HepG2 (cell line): ENCODE measurements around the gene SIGLEC10. TPM values are rescaled to one million over a fixed set of nuclear protein-coding genes. Genes with fewer than 3 reads are reported as not detected.

Experiments used
- FOSL2 ChIP-seq: sonication (generic); formaldehyde crosslinking; IDR thresholded peaks from 2 replicates; pipeline ENCODE4 v1.4.0; 2020; ENCODE audit warnings: missing genetic modification reagents
- HMG20A ChIP-seq: IDR thresholded peaks from 2 replicates; pipeline ENCODE4 v1.6.1; 2016; ENCODE audit warnings: borderline replicate concordance
- JUNB ChIP-seq: sonication (generic); formaldehyde crosslinking; IDR thresholded peaks from 2 replicates; pipeline ENCODE4 v1.8.0; 2022; ENCODE audit warnings: missing genetic modification reagents, mild to moderate bottlenecking, borderline replicate concordance
- JUND ChIP-seq: sonication (generic); formaldehyde crosslinking; IDR thresholded peaks from 2 replicates; pipeline ENCODE4 v1.8.0; 2022; ENCODE audit warnings: mild to moderate bottlenecking, missing genetic modification reagents
- KAT8 ChIP-seq: IDR thresholded peaks from 2 replicates; pipeline ENCODE4 v1.6.1; 2016; ENCODE audit warnings: missing genetic modification reagents, missing compliant biosample characterization
- POLR2AphosphoS2 ChIP-seq: IDR thresholded peaks from 2 replicates; pipeline ENCODE4 v1.6.1; 2011; ENCODE audit warnings: low read depth, low read length, improper control_type of control experiment
- REST ChIP-seq, 2 experiments: IDR thresholded peaks; 2 replicates each; pipeline ENCODE4 v1.6.1; 2011 to 2012; ENCODE audit warnings: low read length in 2 of 2, borderline replicate concordance in 1 of 2, low read depth in 1 of 2, mild to moderate bottlenecking in 1 of 2, moderate library complexity in 1 of 2
- SKIL ChIP-seq: sonication (generic); formaldehyde crosslinking; IDR thresholded peaks from 2 replicates; pipeline ENCODE4 v1.8.0; 2022; ENCODE audit warnings: missing genetic modification reagents, mild to moderate bottlenecking, moderate library complexity, borderline replicate concordance
- ZFP41 ChIP-seq: sonication (generic); formaldehyde crosslinking; IDR thresholded peaks from 2 replicates; pipeline ENCODE4 v1.4.0; 2020; ENCODE audit warnings: mild to moderate bottlenecking, missing genetic modification reagents, borderline replicate concordance
- ZNF230 ChIP-seq: sonication (generic); formaldehyde crosslinking; IDR thresholded peaks from 2 replicates; pipeline ENCODE4 v1.4.0; 2020; ENCODE audit warnings: mild to moderate bottlenecking, missing genetic modification reagents
- ZNF546 ChIP-seq: sonication (generic); formaldehyde crosslinking; conservative IDR thresholded peaks from 2 replicates; pipeline ENCODE4 v1.8.1; 2023; ENCODE audit warnings: mild to moderate bottlenecking, missing genetic modification reagents
- ZNF672 ChIP-seq: sonication (generic); formaldehyde crosslinking; IDR thresholded peaks from 2 replicates; pipeline ENCODE4 v1.8.1; 2022; ENCODE audit warnings: missing genetic modification reagents
- ZSCAN31 ChIP-seq: sonication (generic); formaldehyde crosslinking; IDR thresholded peaks from 2 replicates; pipeline ENCODE4 v1.5.0; 2020; ENCODE audit warnings: low read depth, mild to moderate bottlenecking, missing genetic modification reagents
- polyA plus RNA-seq, 8 experiments: library from polyadenylated mRNA; depleted of rRNA in 3 of 8; stranded (reverse) in 7 of 8; unstranded in 1 of 8; fragments of >200 nt; fragmentation: Illumina TruSeq in 4 of 8; extraction: Trizol in 4 of 8; gene quantifications; 2 replicates each; pipeline versions ENCODE4 v1.2.1 to v1.2.3, GENCODE V29; 2011 to 2016; ENCODE audit warnings: low read depth in 4 of 8, missing spikeins in 1 of 8, mixed read lengths in 1 of 8; ENCODE audit not compliant: insufficient read depth in 1 of 8
- total RNA-seq, 5 experiments: library from RNA; depleted of rRNA; stranded (reverse); fragments of >200 nt; fragmentation: Illumina TruSeq; extraction: Trizol; gene quantifications; 2 replicates each; pipeline ENCODE4 v1.2.3, GENCODE V29; 2016; ENCODE audit warnings: low read depth in 1 of 5
- TF ChIP-seq, protein P1 (sequence below): sonication (generic); formaldehyde crosslinking; IDR thresholded peaks from 2 replicates; pipeline ENCODE4 v1.5.1; 2020; ENCODE audit warnings: mild to moderate bottlenecking, moderate library complexity, missing genetic modification reagents

Gene SIGLEC10
- total and polyA plus RNA-seq, 2 of the 13 experiments (the other 11 are each of a cell fraction or from before 2014, with no cell fraction given), result not detected

DNA sequence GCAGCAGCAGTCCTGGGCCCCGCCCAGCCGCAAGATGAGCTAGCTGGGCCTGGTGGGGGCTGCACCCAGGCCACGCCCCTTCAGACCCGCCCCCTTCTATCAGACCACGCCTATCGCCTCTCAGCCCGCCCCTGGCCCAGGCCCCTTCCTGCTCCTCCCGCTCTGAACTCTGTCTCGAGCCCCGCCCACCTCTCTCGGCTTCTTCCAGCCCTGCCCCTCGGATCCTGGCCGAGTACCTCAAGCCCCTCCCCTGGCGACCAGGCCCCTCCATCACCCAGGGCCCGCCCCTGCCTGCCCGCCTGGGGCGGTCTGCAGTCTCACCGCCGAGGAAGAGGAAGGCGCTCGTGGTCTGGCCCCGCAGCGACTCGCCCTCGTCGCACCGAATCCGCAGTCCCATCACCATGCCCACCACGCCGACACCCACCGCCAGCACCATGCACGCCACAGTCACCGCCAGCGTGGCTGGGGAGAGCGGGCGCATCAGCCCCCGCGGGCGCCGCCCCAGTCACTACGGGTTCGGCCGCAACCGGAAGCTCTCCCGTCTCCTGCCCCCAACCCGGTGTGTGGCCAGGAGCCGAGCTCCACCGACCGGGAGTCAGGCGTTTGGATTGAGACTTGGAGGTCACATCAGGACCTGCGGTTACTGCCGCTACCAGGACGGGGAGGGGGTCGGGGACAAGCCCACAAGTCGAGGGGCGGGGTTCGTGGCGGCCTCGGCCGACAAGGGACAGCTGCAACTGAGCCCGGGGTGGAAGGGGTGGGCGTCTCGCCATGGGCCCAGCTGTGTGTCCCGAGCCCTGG, 49.7 kb downstream of the SIGLEC10 start (continued):
- no peak for TF ChIP-seq REST (IDR thresholded peaks at IDR 0.05; ENCODE audit: borderline replicate concordance in 1 of 2, low read depth in 1 of 2, low read length in 2 of 2)
- no peak; the same call in 1 of the 2 replicates for TF ChIP-seq FOSL2
- TF ChIP-seq HMG20A, result 0 out of 2 replicates have a peak, but pooled peaks have one; percentile 14
- TF ChIP-seq ZNF230 (CRISPR knock-in tag), result peak; percentile 63; the same call in 1 of the 2 replicates
- TF ChIP-seq ZNF672, result no peak
- TF ChIP-seq ZSCAN31, result no peak; the same call in 1 of the 2 replicates
- TF ChIP-seq KAT8 (CRISPR knock-in tag), result peak; percentile 51; the same call in 1 of the 2 replicates
- TF ChIP-seq, protein P1, sequence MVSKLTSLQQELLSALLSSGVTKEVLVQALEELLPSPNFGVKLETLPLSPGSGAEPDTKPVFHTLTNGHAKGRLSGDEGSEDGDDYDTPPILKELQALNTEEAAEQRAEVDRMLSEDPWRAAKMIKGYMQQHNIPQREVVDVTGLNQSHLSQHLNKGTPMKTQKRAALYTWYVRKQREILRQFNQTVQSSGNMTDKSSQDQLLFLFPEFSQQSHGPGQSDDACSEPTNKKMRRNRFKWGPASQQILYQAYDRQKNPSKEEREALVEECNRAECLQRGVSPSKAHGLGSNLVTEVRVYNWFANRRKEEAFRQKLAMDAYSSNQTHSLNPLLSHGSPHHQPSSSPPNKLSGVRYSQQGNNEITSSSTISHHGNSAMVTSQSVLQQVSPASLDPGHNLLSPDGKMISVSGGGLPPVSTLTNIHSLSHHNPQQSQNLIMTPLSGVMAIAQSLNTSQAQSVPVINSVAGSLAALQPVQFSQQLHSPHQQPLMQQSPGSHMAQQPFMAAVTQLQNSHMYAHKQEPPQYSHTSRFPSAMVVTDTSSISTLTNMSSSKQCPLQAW, result peak; percentile 81
- TF ChIP-seq JUND, result peak; percentile 47; the same call in 1 of the 2 replicates
- peak; percentile 85 for TF ChIP-seq SKIL (CRISPR knock-in tag)
- no peak for TF ChIP-seq JUNB
- TF ChIP-seq ZFP41 (CRISPR knock-in tag), result no peak
- TF ChIP-seq POLR2AphosphoS2, result no peak
- TF ChIP-seq ZNF546 (CRISPR knock-in tag), result peak; percentile 62; the same call in 1 of the 2 replicates
